Fibroblast of skin of abdomen (primary cell): ENCODE data around the gene WDFY4.

Experiments
- DNase-seq: peaks from one replicate; pipeline ENCODE4 v3.0.0-alpha.2; 2013

The WDFY4 gene

DNA sequence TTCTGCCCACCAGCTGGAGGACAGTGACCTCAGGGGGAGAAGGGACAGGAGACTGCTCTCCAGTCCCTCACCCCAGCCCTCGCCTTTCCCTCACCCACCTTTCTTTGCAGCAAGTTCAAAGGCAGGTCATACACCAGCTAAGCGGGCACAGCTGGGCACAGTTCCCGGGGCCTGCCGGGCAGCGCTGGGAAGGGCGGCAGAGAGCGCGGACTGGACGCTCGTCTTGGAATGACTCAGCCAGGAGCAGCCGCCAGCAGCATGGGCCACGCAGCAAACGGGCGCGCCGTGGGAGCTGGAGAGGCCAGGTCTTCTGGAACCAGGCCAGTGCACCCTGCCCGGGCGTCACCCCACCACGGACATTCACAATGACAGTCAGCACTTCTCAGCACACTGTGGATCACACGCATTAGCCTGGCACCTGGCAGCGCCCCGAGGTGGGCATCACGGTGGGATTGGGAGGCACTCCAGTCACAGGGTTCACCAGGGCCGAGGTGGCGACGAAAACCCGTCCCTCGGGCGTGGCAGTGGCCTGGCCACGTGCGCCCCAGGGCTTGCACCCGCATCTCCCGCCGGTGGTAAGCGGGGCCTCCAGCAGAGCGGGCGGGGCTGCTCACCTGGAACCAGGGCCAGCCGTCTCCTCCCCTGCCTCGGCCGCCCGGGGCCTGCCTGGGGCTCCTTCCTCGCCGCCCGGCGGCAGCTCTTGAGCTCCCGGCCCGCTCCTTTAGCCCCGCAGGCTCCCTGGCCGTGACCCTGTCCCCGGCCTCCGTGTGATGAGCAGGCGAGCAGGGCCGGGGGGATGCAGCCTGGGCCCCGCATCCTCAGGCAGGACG, 29.0 kb upstream of the WDFY4 start:
- DNase-seq = peak; percentile 23

DNA sequence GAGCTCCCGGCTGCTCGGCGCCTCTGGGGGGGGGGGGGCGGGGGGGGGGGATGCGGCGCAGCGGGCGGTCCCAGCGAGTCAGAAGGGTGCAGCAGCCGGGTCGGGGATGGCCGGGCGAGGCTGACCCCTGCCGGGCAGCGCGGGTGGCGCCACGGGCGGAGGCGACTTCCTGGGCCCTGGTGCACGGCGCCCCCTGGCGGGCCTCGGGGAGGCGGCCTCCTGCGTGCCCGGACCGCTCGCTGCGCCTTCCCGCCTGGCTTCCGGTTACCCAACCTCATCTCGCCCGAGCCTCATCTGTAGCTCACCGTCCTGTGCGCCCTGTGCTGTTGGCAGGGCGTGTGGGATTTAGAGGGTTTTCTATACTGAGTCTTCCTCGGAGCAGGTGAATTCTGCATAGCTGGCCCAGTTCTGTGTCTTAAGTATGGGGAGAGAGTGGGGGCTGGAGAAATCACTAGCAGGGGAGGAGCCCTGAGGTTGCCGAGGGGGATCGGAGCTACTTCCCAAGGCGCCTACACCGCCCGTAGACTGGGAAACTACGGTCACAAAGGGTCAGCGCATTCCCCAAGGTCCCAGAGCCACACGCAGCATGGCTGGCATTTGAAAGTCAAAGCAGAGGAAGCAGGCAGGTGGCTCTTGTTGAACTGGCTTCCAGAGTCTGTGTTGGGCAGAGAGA, 28.3 kb upstream of the WDFY4 start:
- DNase-seq = peak; percentile 87

DNA sequence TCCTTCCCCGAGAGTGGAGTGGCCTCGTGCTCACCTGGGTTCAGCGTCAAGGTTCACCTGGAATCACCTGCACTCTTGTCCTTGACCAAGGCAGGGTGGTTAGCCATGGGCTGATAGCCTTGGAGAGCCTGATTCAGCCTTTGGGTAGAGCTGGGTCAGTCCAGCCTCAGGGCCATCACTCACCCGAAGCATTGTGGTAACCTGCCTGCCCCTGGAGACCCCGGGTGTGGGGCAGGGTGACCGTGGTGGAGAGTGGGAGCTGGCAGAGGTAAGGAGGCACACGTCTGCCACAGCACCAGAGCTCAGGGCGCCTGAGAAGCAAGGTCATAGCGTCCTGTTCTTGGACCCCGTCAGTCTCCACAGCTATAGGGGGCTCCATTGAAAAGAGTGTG, 27.8 kb upstream of the WDFY4 start:
- no peak for DNase-seq

DNA sequence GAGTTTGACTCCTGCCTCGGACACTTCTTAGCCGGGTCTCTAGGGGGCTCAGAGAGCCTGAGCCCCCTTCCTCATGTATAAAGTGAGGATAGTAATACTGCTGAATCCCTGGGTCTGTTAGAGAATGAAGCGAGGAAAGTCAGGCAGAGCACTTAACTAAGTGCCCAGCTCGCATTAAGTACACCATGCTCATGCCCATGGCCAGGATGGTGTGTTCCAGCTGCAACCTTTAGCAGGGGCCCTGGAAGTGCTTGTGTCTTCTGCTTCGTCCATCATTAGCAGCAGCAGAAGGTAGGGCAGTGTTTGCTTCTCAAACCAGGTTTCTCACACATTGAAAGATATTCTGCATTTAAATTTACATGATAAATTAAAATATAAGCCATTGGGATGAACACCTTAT, 27.3 kb upstream of the WDFY4 start:
- DNase-seq = no peak

DNA sequence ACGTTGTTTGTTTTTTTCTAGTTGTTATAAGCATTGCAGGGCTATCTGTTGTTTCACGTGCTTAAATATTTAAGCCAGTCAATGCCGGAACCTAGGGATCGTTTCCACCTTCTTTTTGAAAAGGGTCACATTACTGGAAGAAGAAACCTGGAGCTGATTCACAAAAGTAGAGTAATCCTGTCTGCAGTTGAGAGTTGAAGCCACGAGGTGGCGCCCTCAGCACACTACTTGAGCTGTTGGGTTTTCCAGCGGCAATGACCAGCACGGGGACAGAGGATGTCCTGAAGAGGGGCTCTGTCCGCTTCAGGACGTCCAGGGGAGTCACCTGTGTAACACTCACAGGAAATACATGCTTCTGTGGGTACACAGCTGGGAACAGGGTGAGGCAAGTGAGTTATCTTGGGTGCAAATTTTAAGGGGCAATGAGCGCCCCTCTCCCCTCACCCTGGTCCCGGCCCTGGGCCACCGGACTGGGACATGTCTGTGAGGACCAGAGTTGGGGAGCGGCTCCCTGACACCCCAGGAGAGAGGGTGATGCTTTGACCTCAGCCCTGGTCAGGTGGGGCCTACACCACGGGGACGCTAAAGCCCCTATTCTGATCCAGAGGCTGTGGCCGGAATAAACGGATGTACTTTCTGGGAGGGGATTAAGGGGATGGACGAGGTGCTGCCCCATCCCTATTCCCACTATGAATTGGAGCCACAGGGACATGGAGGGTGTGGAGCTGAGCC, 26.3 kb upstream of the WDFY4 start:
- DNase-seq = peak; percentile 52

DNA sequence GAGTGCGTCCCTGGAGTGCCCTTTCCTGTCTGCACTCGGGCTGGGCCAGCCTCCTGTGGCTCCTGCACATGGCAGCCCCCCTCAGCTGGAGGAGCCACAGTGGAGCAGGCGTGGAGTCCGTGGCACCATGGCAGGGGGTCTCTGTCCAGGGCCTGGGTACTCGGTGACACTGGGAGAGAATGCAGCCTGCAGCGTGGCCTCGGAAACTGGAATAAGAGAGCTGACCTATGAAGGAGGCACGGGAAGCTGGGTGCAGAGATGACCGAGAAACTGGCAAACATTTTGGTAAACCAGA, 25.8 kb upstream of the WDFY4 start:
- DNase-seq = no peak

DNA sequence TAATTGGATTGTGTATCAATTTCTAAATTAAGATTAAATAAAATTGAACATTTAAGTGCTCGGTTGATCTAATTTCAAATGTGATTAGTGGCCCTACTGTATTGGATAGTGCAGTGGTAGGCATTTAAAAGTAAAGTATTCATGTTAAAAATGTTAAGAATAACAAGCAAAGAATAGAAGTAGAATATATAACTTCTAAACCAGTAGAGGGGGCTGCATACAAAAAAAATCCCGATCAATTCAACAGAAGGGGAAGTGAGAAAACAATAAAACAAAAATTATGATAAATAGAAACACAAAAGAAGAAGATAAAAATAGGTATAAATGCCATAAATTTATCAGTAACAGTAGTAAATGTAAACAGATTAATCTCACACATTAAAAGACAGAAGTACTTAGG, 24.9 kb upstream of the WDFY4 start:
- DNase-seq = no peak

DNA sequence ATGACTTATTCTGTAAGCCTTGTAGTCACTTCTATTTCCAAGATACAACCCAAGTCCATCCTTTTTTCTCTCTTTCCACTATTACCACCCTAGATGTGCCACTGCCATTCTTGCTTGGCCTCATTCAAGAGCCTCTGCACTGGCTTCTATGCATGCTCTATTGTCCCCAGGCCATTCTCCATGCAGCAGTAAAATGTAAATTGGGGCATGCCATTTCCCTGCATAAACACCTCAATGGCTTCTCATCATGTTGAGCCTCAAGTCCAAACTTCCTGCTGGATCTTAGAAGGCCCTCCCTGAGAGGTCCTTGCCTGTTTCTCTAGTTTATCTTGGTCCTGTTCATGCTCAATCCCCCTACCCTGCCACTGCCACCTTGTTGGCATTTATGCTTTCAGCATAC, 23.2 kb upstream of the WDFY4 start:
- no peak for DNase-seq

DNA sequence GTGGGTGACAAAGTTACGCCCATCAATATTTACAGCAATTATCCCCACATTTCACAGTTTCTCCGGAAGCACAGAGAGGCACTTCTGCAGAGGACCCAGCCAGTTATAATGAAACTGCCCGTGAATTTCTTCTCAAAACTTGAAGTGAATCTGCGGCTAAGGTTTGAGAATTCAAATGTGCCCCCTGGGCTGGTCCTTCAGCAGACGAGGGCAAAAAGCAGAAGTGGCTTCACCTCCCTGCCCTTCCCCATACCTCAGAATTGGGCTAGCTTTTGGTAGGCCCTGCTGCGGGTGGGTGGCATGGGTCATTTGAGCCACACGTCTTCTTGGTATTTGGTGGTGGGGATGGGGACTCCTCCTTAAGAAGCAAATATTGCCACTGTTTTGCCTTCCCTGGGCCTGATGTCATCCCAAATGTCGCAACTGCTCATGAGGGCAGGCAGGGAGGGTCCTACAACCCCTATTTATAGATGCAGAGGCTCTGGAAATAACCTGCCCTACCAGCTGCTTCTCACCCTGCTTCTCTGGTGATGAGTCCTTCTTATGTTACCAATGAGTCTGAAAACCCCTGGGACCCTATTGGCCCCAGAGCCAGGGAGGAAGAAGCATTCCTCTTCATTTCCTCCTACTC, 16.6 kb upstream of the WDFY4 start:
- DNase-seq = no peak

DNA sequence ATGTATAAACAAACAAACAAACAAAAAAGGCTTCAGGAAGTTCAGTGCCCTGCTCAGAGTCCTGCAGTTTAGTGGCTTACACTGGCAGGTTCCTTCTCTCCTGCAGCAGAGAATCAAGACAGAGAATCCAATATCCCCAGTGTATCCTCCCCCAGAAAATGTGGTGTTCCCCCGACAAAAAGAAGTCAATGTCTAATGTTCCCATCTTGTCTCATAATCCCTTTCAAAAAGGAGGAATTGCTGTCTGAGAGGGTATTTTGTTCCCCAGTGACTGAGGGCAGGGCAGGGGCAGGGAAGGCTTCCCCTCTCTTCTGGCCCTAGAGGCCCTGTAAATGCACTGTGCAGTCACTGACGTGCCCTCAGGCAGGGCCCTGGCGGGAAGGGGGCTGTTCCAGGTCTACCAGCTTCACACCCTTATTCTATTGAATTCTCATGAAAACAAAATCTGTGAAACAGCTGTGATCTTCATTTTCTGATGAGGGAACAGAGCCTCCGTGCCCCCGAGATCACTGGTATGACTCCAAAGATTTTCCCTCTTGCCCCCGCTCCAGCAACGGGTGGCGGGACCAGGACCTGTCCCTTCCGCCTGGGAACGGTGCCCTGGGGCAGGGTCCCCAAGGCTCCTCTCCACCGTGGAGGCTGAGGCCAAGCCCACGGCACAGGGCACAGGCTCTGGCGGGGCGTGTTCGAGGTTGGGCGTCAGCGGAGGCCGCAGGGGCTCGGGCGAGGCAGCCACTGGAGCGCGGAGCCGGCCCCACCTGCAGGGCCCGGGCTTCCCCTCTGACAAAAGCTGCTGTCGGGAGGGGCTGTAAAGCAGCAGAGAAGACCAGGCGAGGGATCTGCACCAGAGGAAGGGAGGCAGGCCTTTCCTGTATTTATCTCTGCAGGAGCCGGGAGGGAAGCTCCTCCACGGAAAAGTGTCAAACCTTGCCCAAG, 13.4 kb upstream of the WDFY4 start:
- DNase-seq = no peak

DNA sequence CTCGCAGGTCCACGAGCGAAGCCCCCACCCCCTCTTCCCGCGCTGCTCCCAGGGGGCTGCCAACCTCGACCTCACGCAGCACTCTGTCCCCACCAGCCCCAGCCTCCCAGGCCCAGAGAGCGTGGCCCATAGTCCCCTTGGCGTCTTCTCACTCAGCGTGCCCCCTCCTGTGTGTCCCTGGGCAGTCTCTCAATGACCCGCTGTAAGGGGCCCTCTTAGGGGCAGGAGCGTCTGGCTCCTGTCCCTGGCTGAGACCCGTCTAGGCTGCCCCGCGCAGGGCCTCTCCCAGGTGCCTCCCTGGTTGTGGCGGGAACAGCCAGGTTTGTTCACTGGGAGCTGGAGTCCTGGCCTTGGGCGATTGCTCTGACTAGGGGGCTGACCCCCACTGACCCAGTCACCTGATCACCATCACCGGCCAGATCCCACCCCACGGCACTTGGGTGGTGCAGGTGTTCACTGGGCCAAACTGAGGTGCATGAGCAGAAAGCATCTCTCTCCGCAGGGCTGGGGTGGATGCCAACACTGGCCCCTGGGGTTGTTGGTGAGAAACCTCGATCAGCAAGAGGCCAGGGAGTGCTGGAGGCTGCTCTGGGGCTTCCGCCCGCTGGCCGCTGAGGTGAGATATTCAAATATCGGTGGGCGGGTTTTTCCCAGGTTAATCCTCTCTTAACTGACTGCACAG, 12.6 kb upstream of the WDFY4 start:
- DNase-seq = no peak

DNA sequence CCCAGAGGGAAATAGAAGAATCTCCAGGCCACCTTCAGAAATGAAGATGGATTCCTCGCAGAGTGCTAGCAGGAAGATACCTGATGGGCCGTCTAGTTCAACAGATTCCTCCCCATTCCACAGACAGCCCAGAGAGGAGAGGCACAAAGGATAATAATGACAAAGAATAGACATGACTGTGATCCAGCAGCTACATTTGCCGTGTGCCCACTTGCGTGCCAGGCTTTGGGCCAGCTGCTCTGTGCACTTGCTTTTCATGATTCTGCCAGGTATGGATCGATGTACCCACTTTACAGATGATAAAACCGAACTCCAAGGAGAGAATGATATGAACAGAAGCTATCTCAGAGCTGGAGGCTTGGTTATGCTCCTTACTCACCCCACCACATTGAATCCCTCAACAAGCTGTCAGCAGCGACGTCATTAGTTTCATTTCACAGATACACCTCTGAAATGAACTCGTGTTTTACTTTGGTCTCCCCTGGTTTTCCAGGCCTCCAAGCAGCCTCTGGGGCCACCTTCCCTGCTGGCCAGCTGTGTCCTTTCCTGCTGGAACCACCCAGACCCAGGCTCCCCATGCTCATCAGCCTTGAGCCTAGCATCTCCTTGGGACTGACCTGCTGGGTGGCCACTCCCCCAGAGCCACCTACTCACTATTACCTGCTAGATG, 11.9 kb upstream of the WDFY4 start:
- DNase-seq = no peak

DNA sequence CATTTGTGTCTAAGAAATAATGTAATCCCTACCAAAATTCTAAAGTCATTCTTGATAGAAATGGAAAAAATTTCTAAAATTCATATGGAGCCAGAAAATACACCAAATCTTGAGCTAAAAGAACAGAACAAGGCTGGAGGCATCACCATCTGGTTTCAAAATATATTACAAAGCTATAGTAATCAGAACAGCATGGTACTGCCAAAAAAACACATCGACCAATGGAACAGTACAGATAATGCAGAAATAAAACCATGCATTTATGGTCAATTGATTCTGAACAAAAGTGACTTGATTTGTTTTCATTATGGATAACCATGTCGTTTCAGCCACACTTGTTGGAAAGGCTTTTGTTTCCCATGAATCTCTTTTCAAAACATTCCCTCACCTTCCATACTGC, 7.0 kb upstream of the WDFY4 start:
- no peak for DNase-seq

DNA sequence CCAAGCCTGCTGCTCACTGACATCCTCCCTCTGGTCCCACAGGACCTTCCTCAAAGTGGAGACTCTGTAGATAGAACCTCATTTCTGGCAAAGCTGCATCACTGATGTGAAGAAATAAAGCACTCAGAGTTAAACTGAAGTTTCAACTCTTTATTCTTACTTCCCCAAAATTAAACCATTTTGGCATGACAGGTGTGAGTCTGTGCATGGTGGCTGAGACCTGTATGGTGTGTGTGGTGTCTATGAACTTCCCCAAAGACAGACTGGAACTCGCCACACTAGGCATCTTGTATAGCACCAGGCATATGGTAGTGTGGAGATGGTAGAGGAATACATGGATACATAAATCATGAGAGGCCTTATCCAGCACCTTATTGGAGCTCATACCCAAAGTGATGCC, 6.6 kb upstream of the WDFY4 start:
- no peak for DNase-seq

DNA sequence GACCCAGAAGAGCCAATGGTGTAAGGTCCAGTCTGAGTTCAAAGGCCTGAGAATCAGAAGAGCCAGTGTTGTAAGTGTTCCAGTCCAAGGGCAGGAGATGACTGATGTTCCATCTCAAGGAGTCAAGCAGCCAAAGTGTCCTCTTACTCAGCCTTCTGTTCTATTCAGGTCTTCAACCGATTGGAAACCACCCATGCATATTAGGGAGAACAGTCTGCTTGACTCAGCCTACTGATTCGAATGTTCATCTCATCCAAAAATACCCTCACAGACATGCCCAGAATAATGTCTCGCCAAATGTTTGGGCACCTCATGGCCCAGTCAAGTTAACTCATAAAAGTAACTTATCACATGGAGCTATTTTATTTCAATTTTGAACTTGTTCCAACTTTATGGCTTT, 2.9 kb upstream of the WDFY4 start:
- DNase-seq = no peak

DNA sequence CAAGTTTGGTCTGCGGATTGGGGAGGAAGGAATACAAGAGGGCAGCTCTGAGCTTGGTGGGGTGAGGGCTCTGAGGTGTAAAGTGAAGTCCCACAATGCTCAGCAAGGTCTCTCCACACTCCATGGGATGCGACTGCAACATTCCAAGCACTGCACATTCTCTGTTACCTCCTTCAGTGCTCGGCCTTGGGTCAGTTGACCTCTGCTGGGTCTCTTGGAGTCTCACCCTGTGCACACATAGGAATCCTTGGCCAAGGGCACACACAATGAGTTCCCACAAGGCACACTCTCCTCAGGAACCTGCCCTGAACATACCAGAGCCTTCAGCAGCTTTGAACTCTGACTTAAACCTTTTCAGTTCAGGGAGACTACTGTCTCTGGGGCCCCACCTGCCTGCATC, 2.4 kb upstream of the WDFY4 start:
- no peak for DNase-seq

DNA sequence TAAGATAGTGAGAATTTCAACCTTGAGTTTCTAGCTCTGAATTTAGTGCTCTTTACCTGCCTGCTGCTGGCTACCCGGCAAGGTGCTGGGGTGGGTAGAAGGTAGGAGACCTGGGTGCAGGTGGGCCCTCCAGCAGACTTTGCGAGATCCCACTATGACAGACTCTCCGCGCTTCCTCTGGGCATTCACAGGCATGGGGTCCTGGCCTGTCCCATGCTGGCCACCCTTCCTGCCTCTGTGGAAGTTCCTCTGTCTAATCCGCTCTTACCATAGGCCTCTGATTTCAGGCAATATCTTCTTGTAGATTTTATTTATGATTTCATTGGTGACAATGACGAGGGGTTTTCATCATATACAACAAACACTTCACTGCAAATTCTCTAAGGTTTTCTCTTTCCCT, 1.2 kb upstream of the WDFY4 start:
- DNase-seq = no peak

DNA sequence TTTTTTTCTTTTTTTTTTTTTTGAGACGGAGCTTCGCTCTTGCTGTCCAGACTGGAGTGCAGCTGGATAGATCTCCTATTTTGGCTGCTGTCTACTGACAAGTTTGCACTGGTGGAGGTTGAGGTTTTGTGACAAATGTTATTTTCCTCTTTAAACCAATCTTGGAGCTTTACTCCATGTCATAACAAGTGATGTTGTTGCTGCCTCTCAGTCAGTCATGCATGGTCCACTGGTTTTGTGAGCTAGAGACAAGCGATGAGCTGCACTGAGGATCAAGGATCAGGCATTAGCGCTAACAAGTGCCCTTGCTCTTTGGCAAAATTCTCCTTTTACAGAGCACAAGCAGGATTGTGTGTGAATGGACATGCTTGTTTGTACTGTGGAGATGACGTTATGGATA, 805 bp upstream of the WDFY4 start:
- no peak for DNase-seq

DNA sequence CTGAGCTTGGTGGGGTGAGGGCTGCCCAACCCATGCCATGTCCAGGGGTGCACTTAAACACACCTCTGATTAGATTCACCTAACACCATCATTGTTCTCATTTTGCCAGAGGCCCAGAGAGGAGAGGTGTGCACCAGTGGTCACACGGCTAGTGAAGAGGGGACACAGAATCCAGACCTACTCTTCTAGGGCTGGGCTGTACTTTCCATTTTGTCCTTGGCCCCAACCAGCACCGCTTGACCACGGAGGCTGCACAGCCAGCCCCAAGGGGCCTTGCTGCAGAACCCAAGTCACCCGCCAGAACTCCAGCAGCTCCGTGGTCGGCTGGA, 246 bp upstream of the WDFY4 start:
- DNase-seq = no peak

DNA sequence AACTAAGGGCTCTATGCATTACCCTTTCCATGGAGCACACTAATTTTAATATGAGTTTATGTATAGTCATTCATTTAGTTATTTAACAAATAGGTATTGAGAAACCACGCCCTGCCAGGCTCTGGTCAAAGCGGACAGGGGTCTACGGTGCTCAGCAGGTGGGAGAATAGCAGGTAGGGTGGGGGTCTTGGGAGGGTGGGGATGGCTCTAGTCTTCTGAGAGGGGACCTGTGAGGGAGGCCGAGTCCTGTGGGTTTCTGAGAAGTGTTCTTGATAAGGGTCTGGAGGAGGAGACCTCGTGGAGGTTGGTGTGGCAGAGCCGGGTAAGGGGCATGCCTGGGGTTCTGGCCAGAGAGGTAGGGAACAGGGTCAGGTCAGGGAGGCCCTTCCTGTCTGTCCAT, 1.1 kb downstream of the WDFY4 start:
- DNase-seq = no peak
